T-cell (primary cell): Measurements from ENCODE around the gene PIK3R2. TPM values are rescaled to one million over a fixed set of nuclear protein-coding genes. Genes with fewer than 3 reads are reported as not detected.

Source experiments
- ATAC-seq, 4 experiments: fragments of 200-7000 bp in 3 of 4; fragments of 150-1000 bp in 1 of 4; cut with Tn5 transposase; replicated peaks in 1 of 4; 1 replicate in 3 of 4; 2 replicates in 1 of 4; pipeline ENCODE4 v1.10.0; 2021; ENCODE audit warnings: moderate library complexity in 3 of 4, mild to moderate bottlenecking in 2 of 4, moderate number of reproducible peaks in 1 of 4
- CTCF ChIA-PET, 2 donors: fragments of 300-600 bp; sonication (Branson Sonifier 250); formaldehyde crosslinking; loops; one replicate each; lab custom pipeline; 2022; ENCODE audit warnings: antibody characterized with exemption in 2 of 2; lab: Charles Lee
- POLR2A ChIA-PET, 2 donors: fragments of 300-600 bp; sonication (Branson Sonifier 250); formaldehyde crosslinking; loops; one replicate each; lab custom pipeline; 2022; ENCODE audit warnings: antibody characterized with exemption in 2 of 2; lab: Charles Lee
- DNase-seq, 35 experiments: peaks; one replicate each; pipeline versions ENCODE4 v3.0.0 to v3.0.0-alpha.2; 2013 to 2023
- H3K27ac ChIP-seq: one replicate; pipeline ENCODE4 v1.5.1; 2013; ENCODE audit warnings: low read length
- H3K27me3 ChIP-seq, 2 experiments: replicated peaks in 1 of 2; 1 replicate in 1 of 2; 2 replicates in 1 of 2; pipeline versions ENCODE4 v1.6.1 to v1.7.0; 2013; ENCODE audit warnings: low read length in 1 of 2, mixed read lengths in 1 of 2; ENCODE audit not compliant: control insufficient read depth in 2 of 2, insufficient read depth in 2 of 2; ENCODE audit errors: extremely low read depth in 1 of 2
- H3K36me3 ChIP-seq, 2 donors: 1 replicate in 1 of 2; 2 replicates in 1 of 2; pipeline versions ENCODE4 v1.6.1 to v1.7.0; 2013; ENCODE audit warnings: low read length in 1 of 2; ENCODE audit not compliant: control insufficient read depth in 2 of 2, insufficient read depth in 1 of 2; ENCODE audit errors: extremely low read depth in 1 of 2
- H3K4me1 ChIP-seq, 2 experiments: 1 replicate in 1 of 2; 2 replicates in 1 of 2; pipeline versions ENCODE4 v1.6.1 to v1.7.0; 2013; ENCODE audit warnings: low read length in 2 of 2, mixed read lengths in 1 of 2; ENCODE audit not compliant: insufficient read depth in 2 of 2, control insufficient read depth in 1 of 2; ENCODE audit errors: extremely low read depth in 1 of 2
- H3K4me3 ChIP-seq, 2 donors: 1 replicate in 1 of 2; 2 replicates in 1 of 2; pipeline versions ENCODE4 v1.5.1 to v1.7.0; 2013; ENCODE audit warnings: mild to moderate bottlenecking in 2 of 2, low read length in 1 of 2, moderate library complexity in 1 of 2; ENCODE audit not compliant: control insufficient read depth in 1 of 2; ENCODE audit errors: extremely low read depth in 1 of 2
- H3K9me3 ChIP-seq: 2 replicates; pipeline ENCODE4 v1.7.0; 2013
- H3K27ac Mint-ChIP-seq, 2 donors: one replicate each; pipeline ENCODE4 v1.8.0; 2020 to 2021; ENCODE audit warnings: mild to moderate bottlenecking in 2 of 2, mixed read lengths in 2 of 2
- H3K27me3 Mint-ChIP-seq, 2 donors: one replicate each; pipeline ENCODE4 v1.8.0; 2021 to 2022; ENCODE audit warnings: mixed read lengths in 2 of 2
- H3K36me3 Mint-ChIP-seq: one replicate; pipeline ENCODE4 v1.8.0; 2021; ENCODE audit warnings: mixed read lengths
- H3K4me1 Mint-ChIP-seq, 3 donors: one replicate each; pipeline ENCODE4 v1.8.0; 2020 to 2022; ENCODE audit warnings: mixed read lengths in 3 of 3, mild to moderate bottlenecking in 1 of 3
- H3K4me3 Mint-ChIP-seq, 3 donors: one replicate each; pipeline ENCODE4 v1.8.0; 2020 to 2022; ENCODE audit warnings: mild to moderate bottlenecking in 3 of 3, mixed read lengths in 3 of 3, moderate library complexity in 3 of 3
- H3K9me3 Mint-ChIP-seq, 3 donors: one replicate each; pipeline ENCODE4 v1.8.0; 2020 to 2022; ENCODE audit warnings: mixed read lengths in 3 of 3
- WGBS: methylation state at CpG from one replicate; pipeline ENCODE4 v1.1.5; 2013; ENCODE audit warnings: missing lambda C conversion rate; ENCODE audit not compliant: insufficient coverage; 5-methylcytosine and 5-hydroxymethylcytosine counted together
- total RNA-seq, 35 experiments: library from RNA in 6 of 35; stranded (reverse) in 6 of 35; fragments of 120-200 nt in 1 of 35; gene quantifications; one replicate each; pipeline versions ENCODE4 v1.2.1 to v1.2.4 and lab custom pipeline; 2013 to 2026

Gene PIK3R2
- total RNA-seq, 5 donors from 2014 or later (not counting 1 experiment from before 2014, with no cell fraction given): 11.8 to 25.5 (median 17.6) TPM

DNA sequence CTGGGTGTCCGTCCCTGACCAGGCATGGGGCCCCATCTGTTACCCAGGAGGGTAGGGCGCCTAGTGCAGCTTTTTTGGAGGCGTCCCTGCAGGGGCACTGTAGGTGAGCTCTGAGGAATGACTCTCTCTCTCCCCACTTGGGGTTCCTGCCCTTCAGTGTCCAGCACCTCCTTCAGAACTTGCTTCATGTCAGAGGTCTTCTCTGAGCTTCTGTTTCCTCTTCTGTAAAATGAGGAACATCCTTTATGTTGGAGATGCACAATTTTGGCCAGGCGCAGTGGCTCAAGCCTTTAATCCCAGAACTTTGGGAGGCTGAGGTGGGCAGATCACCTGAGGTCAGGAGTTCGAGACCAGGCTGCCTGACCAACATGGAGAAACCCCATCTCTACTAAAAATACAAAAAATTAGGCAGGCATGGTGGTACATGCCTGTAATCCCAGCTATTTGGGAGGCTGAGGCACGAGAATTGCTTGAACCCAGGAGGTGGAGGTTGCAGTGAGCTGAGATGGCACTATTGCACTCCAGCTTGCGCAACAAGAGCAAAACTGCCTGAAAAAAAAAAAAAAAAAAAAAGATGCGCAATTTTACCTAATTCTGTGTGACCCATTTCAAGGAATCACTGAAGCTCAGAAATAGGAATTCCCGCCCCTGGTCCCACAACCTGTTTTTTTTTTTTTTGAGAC lies 15.2 kb upstream of the PIK3R2 start:
- H3K4me1 Mint-ChIP-seq: no peaks in the 10 kb centered on the region
- ChIA-PET POLR2A (interaction anchor here (0.6 to 0.7 kb wide), 3 partner anchors 53 to 149 kb away, joined by 3 to 6 read pairs (median 3); no protein-coding TSS in a partner anchor), CTCF (interaction anchor here in 1 of 2 donors (0.6 kb wide), 1 partner anchor 8 kb away, joined by 6 read pairs; no protein-coding TSS in a partner anchor)
- Histone ChIP-seq H3K4me3 (no peak overlapping the region), H3K27me3 (no peaks in the 10 kb centered on the region), H3K4me1 (no peaks in the 10 kb centered on the region), H3K9me3 (no peaks in the 10 kb centered on the region), H3K27ac (no peak overlapping the region), H3K36me3 (peaks cover 23 to 78% of the 10 kb centered on the region in 2 donors)
- WGBS: 100% methylated on average over 3 of the region's 9 CpGs
- no peak overlapping the region for H3K27ac Mint-ChIP-seq
- no peaks in the 10 kb centered on the region for H3K27me3 Mint-ChIP-seq
- peaks cover 23% of the 10 kb centered on the region for H3K36me3 Mint-ChIP-seq
- no peak for ATAC-seq
- no peak overlapping the region for H3K4me3 Mint-ChIP-seq
- no peak for DNase-seq
- H3K9me3 Mint-ChIP-seq: no peaks in the 10 kb centered on the region

DNA sequence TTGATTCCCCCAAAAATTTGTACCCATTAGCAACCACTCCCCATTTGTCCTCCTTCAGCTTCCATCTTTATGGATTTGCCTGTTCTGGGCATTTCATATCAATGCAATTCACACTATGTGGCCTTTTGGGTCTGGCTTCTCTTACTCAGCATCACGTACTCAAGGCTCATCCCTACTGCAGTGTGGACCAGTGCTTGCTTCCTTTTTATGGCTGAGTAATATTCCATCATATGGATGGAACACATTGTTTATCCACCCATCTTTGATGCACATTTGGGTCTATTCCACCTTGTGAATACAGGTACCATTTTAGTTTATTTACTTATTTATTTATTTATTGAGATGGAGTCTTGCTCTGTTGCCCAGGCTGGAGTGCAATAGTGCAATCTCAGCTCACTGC lies 12.5 kb upstream of the PIK3R2 start:
- ChIA-PET CTCF (interaction anchor here in 1 of 2 donors (0.6 kb wide), 1 partner anchor 22 kb away, joined by 3 read pairs; no protein-coding TSS in a partner anchor), POLR2A (interaction anchor here in 1 of 2 donors (0.5 kb wide), 1 partner anchor 100 kb away, joined by 4 read pairs; no protein-coding TSS in a partner anchor)
- no peaks in the 10 kb centered on the region for H3K4me1 ChIP-seq
- peaks cover 31 to 81% of the 10 kb centered on the region in 2 donors for H3K36me3 ChIP-seq
- H3K27ac ChIP-seq: no peak overlapping the region
- Mint-ChIP-seq H3K36me3 (peaks cover 25% of the 10 kb centered on the region), H3K4me3 (no peak overlapping the region), H3K9me3 (no peaks in the 10 kb centered on the region), H3K4me1 (no peaks in the 10 kb centered on the region), H3K27ac (no peak overlapping the region), H3K27me3 (no peaks in the 10 kb centered on the region)
- DNase-seq (no peak), ATAC-seq (no peak)
- 100% methylated on average over 1 of the region's 1 CpG for WGBS
- H3K27me3 ChIP-seq: no peaks in the 10 kb centered on the region
- H3K9me3 ChIP-seq: no peaks in the 10 kb centered on the region
- H3K4me3 ChIP-seq: no peak overlapping the region

DNA sequence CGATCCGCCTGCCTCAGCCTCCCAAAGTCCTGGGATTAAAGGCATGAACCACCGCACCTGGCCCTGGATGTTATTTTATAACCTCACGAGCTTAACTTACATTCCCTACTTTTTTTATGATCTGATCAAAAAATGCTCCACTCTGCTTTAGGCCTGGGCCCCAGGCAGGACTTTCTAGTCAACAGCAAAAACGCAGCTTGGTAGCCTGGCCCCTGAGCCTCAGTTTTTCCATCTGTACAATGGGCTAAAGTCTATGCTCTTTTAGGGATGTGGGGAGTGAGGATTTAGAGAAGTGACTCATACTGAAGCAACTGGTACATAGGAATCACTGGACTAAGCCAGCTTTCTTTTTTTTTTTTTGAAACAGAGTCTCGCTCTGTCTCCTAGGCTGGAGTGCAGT lies 11.9 kb upstream of the PIK3R2 start:
- Mint-ChIP-seq H3K27me3 (no peaks in the 10 kb centered on the region), H3K4me3 (no peak overlapping the region), H3K9me3 (no peaks in the 10 kb centered on the region), H3K27ac (no peak overlapping the region), H3K4me1 (no peaks in the 10 kb centered on the region), H3K36me3 (peaks cover 24% of the 10 kb centered on the region)
- no peak overlapping the region for H3K27ac ChIP-seq
- H3K27me3 ChIP-seq: no peaks in the 10 kb centered on the region
- H3K9me3 ChIP-seq: no peaks in the 10 kb centered on the region
- POLR2A ChIA-PET: no interaction called here
- ATAC-seq (no peak), DNase-seq (no peak)
- H3K36me3 ChIP-seq: peaks cover 34 to 81% of the 10 kb centered on the region in 2 donors
- CTCF ChIA-PET: interaction anchor here in 1 of 2 donors (0.6 kb wide), 2 partner anchors 22 to 24 kb away, joined by 3 to 4 read pairs; no protein-coding TSS in a partner anchor
- WGBS: 95% methylated on average over 5 of the region's 6 CpGs
- no peak overlapping the region for H3K4me3 ChIP-seq
- no peaks in the 10 kb centered on the region for H3K4me1 ChIP-seq

DNA sequence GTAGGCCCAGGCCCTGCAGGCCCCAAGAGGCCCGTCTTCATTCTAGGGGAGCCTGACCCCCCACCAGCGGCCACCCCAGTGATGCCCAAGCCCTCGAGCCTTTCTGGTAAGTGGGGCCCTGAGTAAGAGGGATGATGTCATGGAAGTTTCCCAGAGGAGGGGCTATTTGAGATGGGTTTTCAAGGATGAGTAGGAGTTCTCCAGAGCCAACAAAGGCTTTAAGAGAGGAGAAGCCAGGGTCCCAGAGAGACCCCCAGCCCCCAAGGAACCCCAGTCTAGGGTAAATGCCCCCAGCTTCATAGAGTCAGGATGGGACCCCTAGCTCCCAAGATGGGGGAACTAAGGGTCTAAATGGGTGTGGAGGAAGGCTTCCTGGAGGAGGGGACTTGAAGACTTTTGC lies 9.1 kb upstream of the PIK3R2 start:
- H3K9me3 Mint-ChIP-seq: no peaks in the 10 kb centered on the region
- peaks cover 28% of the 10 kb centered on the region for H3K36me3 Mint-ChIP-seq
- Histone ChIP-seq H3K9me3 (no peaks in the 10 kb centered on the region), H3K4me3 (no peak overlapping the region), H3K36me3 (peaks cover 31 to 72% of the 10 kb centered on the region in 2 donors), H3K27me3 (no peaks in the 10 kb centered on the region), H3K27ac (no peak overlapping the region), H3K4me1 (peaks cover 0 to 8% of the 10 kb centered on the region in 2 experiments)
- 100% methylated on average over 2 of the region's 3 CpGs for WGBS
- no peaks in the 10 kb centered on the region for H3K27me3 Mint-ChIP-seq
- ChIA-PET CTCF (no interaction called here), POLR2A (no interaction called here)
- no peak overlapping the region for H3K27ac Mint-ChIP-seq
- no peak for DNase-seq
- H3K4me1 Mint-ChIP-seq: peaks cover 0 to 3% (median 0%) of the 10 kb centered on the region in 3 donors
- no peak overlapping the region for H3K4me3 Mint-ChIP-seq
- no peak for ATAC-seq

DNA sequence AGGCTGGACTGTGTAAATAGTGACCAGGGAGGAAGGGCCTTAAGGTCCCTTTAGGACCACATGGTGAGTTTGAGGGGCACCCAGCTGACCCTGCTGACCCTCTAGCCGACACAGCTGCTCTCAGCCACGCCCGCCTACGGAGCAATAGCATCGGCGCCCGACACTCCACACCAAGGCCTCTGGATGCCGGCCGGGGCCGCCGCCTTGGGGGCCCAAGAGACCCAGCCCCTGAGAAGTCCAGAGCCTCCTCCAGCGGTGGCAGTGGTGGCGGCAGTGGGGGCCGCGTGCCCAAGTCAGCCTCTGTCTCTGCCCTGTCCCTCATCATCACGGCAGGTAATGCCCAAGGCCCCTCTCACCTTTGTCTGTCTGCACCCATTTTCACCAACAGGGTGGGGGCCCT lies 8.6 kb upstream of the PIK3R2 start:
- Histone ChIP-seq H3K27me3 (no peaks in the 10 kb centered on the region), H3K36me3 (peaks cover 28 to 67% of the 10 kb centered on the region in 2 donors), H3K27ac (no peak overlapping the region), H3K4me1 (peaks cover 0 to 11% of the 10 kb centered on the region in 2 experiments), H3K4me3 (no peak overlapping the region), H3K9me3 (no peaks in the 10 kb centered on the region)
- Mint-ChIP-seq H3K4me3 (no peak overlapping the region), H3K27ac (no peak overlapping the region), H3K4me1 (peaks cover 0 to 3% (median 0%) of the 10 kb centered on the region in 3 donors), H3K9me3 (no peaks in the 10 kb centered on the region), H3K36me3 (peaks cover 25% of the 10 kb centered on the region), H3K27me3 (no peaks in the 10 kb centered on the region)
- ATAC-seq: no peak
- no peak for DNase-seq
- CTCF ChIA-PET: no interaction called here
- POLR2A ChIA-PET: no interaction called here
- 90% methylated on average over 11 of the region's 16 CpGs for WGBS

DNA sequence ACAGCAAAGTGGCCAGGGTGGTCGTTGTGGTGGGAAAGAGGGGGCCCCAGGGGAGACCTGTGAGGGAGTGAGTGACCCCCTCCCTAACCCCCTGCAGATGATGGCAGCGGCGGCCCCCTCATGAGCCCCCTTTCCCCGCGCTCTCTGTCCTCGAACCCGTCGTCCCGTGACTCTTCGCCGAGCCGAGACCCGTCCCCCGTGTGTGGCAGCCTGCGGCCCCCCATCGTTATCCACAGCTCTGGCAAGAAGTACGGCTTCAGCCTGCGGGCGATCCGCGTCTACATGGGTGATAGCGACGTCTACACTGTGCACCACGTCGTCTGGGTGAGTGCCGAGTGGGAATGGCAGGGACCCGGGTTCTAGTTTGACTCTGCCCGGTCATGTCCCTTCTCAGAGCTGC lies 8.1 kb upstream of the PIK3R2 start:
- ChIA-PET CTCF (no interaction called here), POLR2A (no interaction called here)
- peaks cover 0 to 16% of the 10 kb centered on the region in 2 experiments for H3K4me1 ChIP-seq
- no peak overlapping the region for H3K4me3 ChIP-seq
- H3K9me3 ChIP-seq: no peaks in the 10 kb centered on the region
- Mint-ChIP-seq H3K9me3 (no peaks in the 10 kb centered on the region), H3K27me3 (no peaks in the 10 kb centered on the region), H3K27ac (no peak overlapping the region), H3K4me1 (peaks cover 0 to 4% (median 0%) of the 10 kb centered on the region in 3 donors), H3K4me3 (no peak overlapping the region), H3K36me3 (peaks cover 25% of the 10 kb centered on the region)
- no peaks in the 10 kb centered on the region for H3K27me3 ChIP-seq
- H3K36me3 ChIP-seq: peaks cover 31 to 67% of the 10 kb centered on the region in 2 donors
- ATAC-seq (no peak), DNase-seq (no peak)
- WGBS: 97% methylated on average over 25 of the region's 28 CpGs
- H3K27ac ChIP-seq: no peak overlapping the region
